HG03354 (cell line): ENCODE results near the gene FALEC.

Experiments
- ATAC-seq: cut with Tn5 transposase; IDR thresholded peaks from one replicate; pipeline ENCODE4 v1.9.1; 2021; ENCODE audit warnings: mild to moderate bottlenecking; ENCODE audit not compliant: unreplicated experiment, poor library complexity, severe bottlenecking

FALEC gene

DNA sequence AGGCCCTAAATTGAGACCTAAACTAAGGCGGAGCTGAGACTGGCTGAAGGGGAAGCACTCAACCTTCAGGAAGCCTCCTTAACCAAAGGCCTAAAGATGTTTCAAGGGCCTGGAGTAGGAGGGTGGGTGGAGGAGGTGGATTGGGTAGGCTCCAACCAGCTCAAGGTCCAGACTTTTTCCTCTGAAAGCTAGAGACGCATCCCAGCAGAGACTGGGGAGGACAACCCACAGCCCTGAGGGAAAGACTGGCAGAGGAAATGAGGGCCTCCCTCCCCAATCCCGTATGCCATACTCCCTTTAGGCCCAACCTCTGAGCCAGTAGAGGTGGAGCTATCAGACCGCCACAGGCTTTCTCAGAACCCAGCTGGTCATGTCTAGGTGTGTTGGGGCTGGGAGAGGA lies 6.6 kb upstream of the FALEC start:
- ATAC-seq: no peak

DNA sequence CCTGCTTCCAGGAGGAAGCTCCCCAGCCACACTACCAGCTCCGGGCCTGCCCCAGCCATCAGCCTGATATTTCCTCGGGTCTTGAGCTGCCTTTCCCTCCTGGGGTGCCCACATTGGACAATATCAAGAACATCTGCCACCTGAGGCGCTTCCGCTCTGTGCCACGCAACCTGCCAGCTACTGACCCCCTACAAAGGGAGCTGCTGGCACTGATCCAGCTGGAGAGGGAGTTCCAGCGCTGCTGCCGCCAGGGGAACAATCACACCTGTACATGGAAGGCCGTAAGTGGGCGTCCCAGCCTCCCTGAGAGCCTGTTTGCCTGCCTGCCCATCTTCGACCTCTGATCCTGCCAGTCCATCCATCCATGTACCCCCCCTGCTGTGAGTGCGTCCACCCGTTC lies 4.0 kb upstream of the FALEC start:
- no peak for ATAC-seq

DNA sequence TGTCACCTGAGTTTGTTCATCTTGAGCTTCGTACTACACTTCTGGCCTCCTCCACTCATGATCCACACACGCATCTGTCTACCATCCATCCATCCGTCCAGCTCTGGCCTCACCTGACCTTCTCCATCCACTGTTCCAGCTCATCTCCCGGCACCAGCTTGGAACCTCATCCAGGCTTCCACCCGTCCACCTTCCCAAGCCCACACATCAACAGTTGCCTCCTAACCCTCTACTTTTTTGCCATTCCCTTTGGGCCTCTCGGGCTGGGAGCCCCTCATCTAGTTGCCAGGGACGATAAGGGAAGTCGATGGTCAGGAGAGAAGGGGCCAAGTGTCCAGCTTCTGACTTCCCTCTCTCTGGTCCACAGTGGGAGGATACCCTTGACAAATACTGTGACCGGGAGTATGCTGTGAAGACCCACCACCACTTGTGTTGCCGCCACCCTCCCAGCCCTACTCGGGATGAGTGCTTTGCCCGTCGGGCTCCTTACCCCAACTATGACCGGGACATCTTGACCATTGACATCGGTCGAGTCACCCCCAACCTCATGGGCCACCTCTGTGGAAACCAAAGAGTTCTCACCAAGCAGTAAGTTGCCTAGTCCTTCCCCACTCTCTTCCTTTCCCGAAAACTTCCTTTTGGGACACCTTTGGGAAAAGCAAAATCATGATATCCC lies 3.4 kb upstream of the FALEC start:
- no peak for ATAC-seq

DNA sequence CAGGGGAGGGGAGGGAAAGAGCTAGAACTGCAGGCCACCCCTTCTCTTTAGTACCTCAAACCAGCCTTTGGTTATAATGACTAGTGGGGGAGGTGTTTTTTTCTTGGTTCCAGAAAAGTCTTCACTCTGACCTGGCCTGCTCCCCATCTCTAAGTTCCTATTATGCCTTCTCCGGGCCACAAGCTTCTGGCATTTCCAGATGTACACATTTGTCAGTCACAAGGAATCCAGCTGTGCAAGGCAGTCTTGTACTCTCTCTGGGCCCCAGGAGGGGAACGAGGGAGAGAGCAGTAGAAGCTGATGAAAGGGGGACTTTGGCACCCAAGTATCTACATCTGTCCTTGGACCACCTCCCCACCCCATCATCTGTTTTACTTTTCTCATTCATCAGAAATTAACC lies 2.7 kb upstream of the FALEC start:
- no peak for ATAC-seq

DNA sequence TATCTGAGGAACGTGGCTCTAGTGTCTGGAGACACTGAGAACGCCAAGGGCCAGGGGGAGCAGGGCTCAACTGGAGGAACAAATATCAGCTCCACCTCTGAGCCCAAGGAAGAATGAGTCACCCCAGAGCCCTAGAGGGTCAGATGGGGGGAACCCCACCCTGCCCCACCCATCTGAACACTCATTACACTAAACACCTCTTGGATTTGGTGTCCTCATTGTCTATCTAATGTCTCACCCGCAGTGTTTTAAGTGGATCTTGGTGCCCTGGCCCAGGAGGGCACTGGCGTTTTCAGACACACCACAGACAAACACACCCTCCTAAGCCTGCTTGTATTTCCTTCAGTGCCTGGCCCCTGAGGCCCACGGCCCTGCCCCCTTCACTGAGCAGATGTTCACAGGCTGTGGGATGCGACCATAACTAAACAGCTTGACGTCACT lies 2.2 kb upstream of the FALEC start:
- ATAC-seq: no peak

DNA sequence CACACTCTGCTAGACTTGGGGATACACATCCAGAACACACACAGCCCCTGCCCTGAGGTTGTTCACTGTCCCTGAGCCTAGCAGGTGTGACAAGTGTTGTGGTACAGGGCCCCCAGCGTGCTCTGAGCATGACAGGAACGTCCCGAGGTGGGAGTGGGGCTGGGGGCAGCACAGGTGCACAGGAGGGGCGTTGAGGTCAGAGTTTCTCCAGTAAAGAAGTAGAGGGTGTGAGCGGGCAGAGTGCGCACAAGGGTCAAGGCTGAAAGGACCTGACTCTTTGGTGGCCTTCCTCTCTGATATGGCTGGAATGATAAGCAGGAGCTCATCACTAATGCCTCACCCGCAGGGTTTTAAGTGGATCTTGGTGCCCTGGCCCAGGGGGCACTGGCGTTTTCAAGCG lies 1.3 kb upstream of the FALEC start:
- ATAC-seq: no peak

DNA sequence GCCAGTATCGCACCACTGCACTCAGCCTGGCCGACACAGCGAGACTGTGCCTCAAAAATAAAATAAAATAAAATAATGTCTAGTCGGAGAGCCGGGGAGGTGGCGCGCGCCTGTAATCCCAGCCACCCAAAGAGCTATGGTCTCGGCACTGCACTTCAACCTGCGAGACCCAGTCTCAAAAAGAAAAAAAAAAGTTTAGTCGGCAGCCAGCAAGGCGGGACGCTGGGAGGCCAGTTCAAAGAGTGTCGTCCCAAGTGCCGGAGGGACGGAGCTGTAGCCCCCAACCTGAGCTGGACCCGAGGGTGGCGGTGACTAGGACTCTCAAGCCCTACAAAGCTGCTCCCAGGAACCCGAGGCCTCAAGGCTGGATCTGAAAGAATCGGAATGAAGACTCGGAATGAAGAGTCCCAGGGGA lies 632 bp upstream of the FALEC start:
- ATAC-seq: no peak

DNA sequence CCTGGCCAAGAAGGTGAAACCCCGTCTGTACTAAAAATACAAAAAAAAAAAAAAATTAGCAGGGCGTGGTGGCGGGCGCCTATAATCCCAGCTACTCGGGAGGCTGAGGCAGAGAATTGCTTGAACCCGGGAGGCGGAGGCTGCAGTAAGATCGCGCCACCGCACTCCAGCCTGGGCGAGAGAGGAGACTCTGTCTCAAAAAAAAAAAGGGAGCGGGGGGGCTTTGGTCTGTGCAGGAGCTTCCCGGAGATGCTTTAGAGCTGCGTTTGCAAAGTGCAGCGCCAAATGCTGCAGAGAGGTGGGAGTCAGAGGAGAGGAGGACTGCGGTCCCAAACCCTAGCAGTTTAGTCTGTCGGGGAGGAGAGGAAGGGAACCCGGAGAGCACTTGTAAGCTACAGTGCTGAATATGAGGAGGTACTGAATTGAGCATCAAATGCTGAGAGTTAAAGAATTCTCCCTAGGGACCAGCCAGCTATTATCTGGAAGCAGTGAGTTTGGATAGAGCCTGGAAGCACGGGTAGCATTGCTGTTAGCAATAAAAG lies 569 bp downstream of the FALEC start:
- ATAC-seq: peak; percentile 5

DNA sequence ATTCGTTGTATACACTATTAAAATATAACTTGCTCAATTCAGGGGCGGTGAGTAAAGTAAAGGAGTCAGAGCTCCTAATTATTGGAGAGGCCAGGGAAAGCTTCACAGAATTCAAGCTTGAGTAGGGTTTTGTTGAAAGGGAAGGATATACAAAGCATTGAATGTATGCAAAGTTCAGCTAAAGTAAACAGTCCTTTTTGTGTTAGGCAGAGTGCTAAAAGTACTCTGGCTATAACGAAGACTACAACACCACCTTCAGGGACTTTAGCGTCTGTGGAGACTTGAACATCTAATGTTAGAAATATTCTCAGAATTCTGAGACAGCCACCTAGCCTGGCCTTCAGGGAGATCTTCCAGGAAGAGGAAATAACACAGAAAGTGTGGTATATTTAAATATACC lies 1.1 kb downstream of the FALEC start:
- ATAC-seq: no peak

DNA sequence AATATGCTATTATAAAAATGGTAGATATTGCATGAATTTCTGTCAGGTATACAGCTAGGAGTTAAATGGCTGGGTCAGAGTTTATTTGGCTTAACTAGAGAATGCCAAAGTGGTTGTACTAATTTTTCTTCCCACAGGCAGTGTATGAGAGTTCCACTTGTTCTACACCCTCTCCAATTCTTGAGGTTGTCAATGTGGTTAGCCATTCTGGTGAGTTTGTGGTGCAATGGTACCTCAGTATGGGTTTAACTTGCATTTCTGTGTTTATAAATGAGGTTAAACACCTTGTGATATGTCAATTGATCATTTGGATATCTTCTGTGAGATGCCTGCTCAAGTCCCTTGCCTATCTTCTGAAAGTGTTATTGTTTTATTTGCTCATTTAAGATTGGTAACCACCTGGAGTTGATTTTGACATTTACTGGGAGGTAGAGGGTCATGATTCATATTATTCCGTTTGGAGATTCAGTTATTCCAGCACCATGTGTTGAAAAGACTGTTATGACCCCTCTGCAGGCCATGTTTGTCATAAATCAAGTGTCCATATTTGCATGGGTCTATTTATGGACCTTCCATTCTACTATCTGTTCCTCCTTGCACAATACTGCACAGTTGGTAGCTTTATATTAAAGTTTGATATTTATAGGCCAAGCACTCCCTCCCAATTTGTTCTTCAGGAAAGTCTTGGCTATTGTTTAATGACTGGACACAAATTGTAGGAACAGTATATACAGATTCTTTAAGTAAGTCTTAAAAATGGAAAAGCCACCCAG lies 5.8 kb downstream of the FALEC start:
- no peak for ATAC-seq

DNA sequence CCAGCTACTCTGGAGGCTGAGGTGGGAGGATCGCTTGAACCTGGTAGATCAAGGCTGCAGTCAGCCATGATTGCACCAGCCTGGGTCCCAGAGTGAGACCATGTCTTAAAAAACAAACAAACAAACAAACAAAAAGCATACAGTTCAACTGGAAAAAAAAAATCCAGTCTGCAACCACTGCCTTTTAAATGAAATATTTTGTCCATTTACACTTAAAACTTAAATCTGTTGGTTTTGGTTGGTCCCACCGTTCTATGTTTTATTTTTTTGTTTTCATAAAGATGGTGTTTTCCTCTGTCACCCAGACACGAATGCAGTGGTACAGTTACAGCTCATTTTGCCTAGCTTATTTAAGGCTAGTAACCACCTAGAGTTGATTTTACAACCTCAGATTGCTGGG lies 9.8 kb downstream of the FALEC start:
- no peak for ATAC-seq

DNA sequence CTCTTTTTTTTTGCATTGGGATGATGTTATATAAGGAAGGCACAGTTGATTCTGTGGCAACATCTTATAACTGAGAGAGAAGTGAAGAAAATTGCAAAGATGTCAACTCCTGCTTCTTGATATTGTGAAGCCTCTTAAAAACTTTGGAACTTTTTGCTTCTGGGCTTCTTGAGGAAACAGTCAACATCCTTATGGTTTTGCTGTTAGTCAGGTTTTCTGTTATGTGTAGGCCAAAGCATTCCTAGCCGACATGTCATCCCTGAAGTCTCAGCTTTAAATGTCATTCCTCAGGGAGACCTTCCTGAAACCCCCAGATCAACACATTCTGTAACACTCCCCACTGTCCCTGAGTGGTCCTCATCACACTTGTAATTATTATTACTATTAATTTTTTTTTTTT lies 12.6 kb downstream of the FALEC start:
- ATAC-seq: no peak

DNA sequence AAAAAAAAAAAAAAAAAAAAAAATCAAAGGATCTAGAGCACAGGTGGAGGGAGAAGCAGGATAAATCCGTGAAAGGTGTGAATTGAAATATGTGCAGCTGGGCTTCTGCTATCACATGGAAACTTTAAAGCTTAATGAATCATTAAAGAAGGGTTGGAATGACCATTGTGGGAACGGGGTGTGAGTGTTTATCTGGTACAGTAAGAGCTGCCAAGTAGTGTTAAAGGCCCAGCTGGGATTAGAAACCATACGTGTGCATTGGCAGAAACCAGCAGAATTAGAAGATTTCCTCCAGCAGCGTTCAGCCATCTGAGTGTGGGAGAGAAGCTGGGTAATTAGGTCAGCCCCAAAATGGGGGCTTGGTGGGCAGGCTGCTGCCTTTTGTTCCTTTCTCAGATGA lies 13.5 kb downstream of the FALEC start:
- ATAC-seq: no peak

DNA sequence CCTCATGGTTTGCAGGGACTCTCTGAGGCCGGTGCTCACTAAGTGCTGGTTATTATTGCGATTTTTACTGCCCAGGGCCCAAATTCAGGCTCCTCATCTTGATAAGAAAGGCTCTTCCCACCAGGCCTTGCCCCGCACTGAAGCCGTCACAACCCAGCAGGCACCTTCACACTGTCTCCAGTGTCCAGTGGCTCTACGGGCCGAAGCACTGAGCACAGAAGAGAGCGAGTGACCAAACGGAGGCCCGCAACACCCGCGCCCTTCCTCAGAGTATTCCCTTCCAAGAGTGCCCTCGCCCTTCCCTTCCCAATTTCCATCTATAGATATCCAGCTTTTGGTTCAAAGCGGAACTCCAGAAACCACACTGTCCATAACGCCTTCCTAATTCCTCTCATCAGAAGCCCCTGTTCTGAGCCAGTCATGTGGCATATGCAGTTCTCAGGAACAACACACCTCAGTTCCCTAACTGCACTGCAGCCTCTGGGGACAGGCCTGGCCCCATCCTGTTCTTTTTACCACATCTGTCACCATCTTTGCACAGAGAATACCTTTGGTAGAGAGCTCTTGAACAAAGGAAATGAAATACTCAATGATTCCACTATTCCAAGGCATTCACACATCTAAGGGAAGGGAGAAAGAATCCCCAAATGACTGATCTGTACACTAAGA lies 15.1 kb downstream of the FALEC start:
- no peak for ATAC-seq

DNA sequence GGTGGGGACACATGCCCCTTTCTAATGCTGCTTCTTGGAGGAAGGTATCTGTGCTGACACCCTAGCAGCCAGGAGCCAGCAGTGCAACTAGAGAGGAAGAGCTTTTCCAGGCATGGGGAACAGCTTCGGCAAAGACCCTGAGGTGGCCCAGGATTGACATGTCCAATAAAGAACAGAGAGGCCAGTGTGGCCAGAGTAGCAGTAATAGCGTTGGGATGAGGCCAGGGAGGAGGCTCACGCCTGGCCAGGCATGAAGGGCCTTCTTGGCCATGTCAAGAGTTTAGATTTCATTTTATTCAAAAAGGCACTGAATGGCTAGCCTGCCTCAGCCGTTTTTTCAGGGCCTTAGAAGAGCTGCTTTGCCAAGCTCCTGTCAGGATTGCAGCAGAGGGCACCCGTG lies 17.3 kb downstream of the FALEC start:
- no peak for ATAC-seq

DNA sequence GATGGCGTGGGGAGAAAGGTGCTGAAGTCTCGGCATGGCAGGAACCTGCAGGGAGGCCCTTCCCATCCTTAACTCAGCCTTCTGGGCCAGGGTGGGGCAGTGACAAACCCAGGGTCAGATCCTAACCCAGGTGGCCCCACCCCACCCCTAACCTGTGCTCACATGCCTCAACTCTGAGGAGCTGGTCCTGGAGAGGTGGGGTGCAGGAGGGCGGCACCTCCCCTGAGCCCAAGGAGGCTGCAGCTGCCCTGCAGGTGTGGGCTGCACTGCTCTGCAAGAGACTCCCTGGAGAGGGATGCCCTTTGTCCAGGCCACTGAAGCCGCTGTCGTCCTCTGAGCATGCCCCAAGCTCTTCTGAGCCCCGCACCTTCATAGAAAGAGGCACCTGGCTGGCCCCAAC lies 18.4 kb downstream of the FALEC start:
- ATAC-seq: no peak

DNA sequence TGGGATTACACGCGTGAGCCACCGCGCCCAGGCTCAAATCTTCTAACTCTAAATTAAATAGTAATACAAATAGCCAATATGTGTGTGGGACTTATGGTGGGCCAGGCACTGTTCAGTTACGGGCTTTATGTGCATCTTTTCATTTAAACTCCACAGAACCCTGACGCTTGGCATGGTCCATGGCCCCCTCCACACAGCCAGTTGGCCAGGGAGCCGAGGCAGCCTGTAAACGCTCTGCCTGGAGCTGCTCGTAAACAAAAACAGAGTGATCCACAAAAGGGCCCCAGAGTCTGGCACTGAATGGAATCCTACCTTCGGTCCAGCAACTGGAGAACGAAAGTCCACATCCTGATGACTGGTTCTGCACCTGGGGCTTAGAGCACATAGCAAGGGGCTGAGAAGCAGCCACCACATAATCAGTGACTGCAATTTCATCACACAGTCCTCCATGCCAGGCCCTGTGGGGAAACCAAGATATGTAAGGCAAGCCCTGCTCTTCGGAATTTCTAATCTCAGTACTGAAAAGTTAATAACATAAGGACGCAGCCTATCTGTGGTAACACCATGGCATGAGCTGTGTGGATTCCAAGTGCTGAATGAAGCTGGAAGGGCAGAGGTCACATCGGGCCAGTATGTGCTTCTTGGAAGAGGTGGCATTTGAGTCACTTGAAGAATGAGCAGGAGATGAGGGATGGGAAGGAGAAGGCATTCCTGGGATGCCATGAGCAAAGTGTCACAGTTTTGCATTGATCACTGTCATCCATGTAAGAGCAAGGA lies 20.1 kb downstream of the FALEC start:
- no peak for ATAC-seq

DNA sequence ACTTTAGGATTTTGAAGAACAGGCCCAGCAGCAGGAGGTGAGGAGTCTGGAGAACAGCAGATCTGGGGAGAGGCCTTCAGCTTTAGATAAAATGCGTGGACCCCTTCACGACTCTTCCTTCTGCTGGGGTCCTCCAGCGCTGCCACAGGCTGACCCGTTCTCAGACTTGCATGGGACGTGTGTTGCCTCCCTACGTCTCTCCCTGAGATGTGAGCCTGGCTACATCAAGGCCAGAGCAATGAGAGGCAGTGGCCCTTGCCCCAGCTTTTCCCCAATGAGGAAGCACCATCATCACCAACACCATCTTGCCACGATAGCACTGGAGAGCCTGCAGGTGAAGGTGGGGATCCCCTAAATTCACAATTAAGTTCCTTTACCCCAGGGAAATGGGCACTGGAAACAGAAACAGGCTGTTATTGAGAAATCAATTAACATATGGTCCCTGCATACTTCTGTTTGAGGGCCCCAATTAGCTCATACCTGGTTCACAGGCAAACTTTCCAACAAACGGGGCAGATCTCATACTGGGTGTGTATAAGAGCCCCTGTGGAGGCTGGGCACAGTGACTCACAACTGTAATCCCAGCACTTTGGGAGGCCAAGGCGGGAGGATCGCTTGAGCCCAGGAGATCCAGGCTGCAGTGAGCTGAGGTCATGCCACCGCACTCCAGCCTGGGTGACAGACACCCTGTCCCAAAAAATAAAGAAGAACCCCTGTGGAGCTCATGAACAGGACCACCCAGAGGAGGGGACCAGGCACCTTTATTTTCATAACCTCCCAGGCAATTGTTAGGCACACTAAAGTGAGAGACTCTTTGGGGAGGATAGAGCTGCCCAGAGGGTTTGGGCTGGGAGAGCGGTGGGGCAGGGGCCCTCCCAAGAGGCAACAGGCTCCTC lies 21.5 kb downstream of the FALEC start:
- no peak for ATAC-seq
